Upper lobe of left lung (tissue), 6 donors: ENCODE results near the gene CDH2. TPM values are rescaled to one million over a fixed set of nuclear protein-coding genes. Genes with fewer than 3 reads are reported as not detected.

Source experiments
- ATAC-seq, 2 donors: fragments of 200-7000 bp; cut with Tn5 transposase; one replicate each; pipeline ENCODE4 v1.9.1; 2022; ENCODE audit warnings: mild to moderate bottlenecking in 2 of 2, moderate library complexity in 2 of 2; ENCODE audit not compliant: low FRiP score in 2 of 2
- DNase-seq, 2 donors: peaks; one replicate each; pipeline ENCODE4 v3.0.0-alpha.2; 2019 to 2020
- H3K27ac ChIP-seq, 4 donors: fragments of 200-600 bp; sonication (generic); one replicate each; pipeline ENCODE4 v1.5.1; 2016 to 2019
- H3K27me3 ChIP-seq, 4 donors: fragments of 200-600 bp; sonication (generic); one replicate each; pipeline ENCODE4 v1.5.1; 2017 to 2019
- H3K36me3 ChIP-seq, 4 donors: fragments of 200-600 bp; sonication (generic); one replicate each; pipeline ENCODE4 v1.5.1; 2016 to 2019
- H3K4me1 ChIP-seq, 4 donors: fragments of 200-600 bp; sonication (generic); one replicate each; pipeline ENCODE4 v1.5.1; 2018 to 2019
- H3K4me3 ChIP-seq, 4 donors: fragments of 200-600 bp; sonication (generic); one replicate each; pipeline ENCODE4 v1.5.1; 2017 to 2019; ENCODE audit warnings: mild to moderate bottlenecking in 2 of 4, moderate library complexity in 1 of 4
- H3K9me3 ChIP-seq, 4 donors: fragments of 200-600 bp; sonication (generic); one replicate each; pipeline ENCODE4 v1.5.1; 2018 to 2019
- CTCF ChIP-seq, 6 experiments: fragments of 450-650 bp in 4 of 6; fragments of 200-600 bp in 2 of 6; sonication (generic) in 2 of 6; IDR thresholded peaks; one replicate each; pipeline ENCODE4 v1.5.1; 2016 to 2019; ENCODE audit warnings: antibody characterized with exemption in 6 of 6
- EP300 ChIP-seq, 4 donors: sonication (generic); formaldehyde crosslinking; IDR thresholded peaks; one replicate each; pipeline ENCODE4 v1.5.1; 2017; ENCODE audit warnings: antibody characterized with exemption in 4 of 4, control low read depth in 2 of 4
- POLR2A ChIP-seq, 4 donors: fragments of 450-650 bp; IDR thresholded peaks; one replicate each; pipeline ENCODE4 v1.5.1; 2016 to 2017; ENCODE audit warnings: antibody characterized with exemption in 4 of 4, mild to moderate bottlenecking in 2 of 4
- POLR2AphosphoS5 ChIP-seq, 2 donors: sonication (generic); formaldehyde crosslinking; IDR thresholded peaks; one replicate each; pipeline ENCODE4 v1.5.1; 2017; ENCODE audit warnings: antibody characterized with exemption in 2 of 2
- WGBS, 2 donors: methylation state at CpG; one replicate each; pipeline ENCODE4 v1.1.5; 2017 to 2018; 5-methylcytosine and 5-hydroxymethylcytosine counted together
- total RNA-seq, 6 donors: library from RNA; depleted of rRNA in 4 of 6; stranded (reverse); fragments of >200 nt in 4 of 6; gene quantifications; one replicate each; pipeline versions ENCODE4 v1.1.0 to v1.2.1, GENCODE V29; 2016 to 2021
- donor health status: DM: no; HTN: no; CAD: no; lungs with moderate emphysema.
- donor health status: DM: no; HTN: yes; CAD: no; lungs with severe emphysema.

The CDH2 gene
- total RNA-seq, 6 donors from 2014 or later, result 0.20 to 2.3 (median 0.75) TPM; not detected in 2

- Histone ChIP-seq H3K27me3 (no peaks in the 10 kb centered on the region), H3K36me3 (no peaks in the 10 kb centered on the region), H3K9me3 (no peaks in the 10 kb centered on the region), H3K27ac (no peak overlapping the region), H3K4me1 (no peaks in the 10 kb centered on the region), H3K4me3 (no peak overlapping the region)
- WGBS, 2 donors, result 89% methylated on average over 14 of the region's 14 CpGs
- DNase-seq (peak in 1 of 2 donors; percentile 32), ATAC-seq (no peak)
- no peak for TF ChIP-seq POLR2A (IDR thresholded peaks at IDR 0.05)
- no peak for TF ChIP-seq CTCF (IDR thresholded peaks at IDR 0.05)
- no peak for TF ChIP-seq POLR2AphosphoS5 (IDR thresholded peaks at IDR 0.05)
- no peak for TF ChIP-seq EP300 (IDR thresholded peaks at IDR 0.05)
Observed at GRCh38 chr18:28149810-28150420, 27.0 kb downstream of the CDH2 start.

- H3K4me1 ChIP-seq, result no peaks in the 10 kb centered on the region
- H3K27me3 ChIP-seq, result no peaks in the 10 kb centered on the region
- WGBS, 2 donors, result 19 to 22% methylated on average over 5 of the region's 5 CpGs
- no peak overlapping the region for H3K4me3 ChIP-seq
- H3K36me3 ChIP-seq, result no peaks in the 10 kb centered on the region
- ATAC-seq (no peak), DNase-seq (no peak)
- TF ChIP-seq EP300 (IDR thresholded peaks at IDR 0.05), result no peak
- no peak for TF ChIP-seq CTCF (IDR thresholded peaks at IDR 0.05)
- TF ChIP-seq POLR2AphosphoS5 (IDR thresholded peaks at IDR 0.05), result no peak
- no peak for TF ChIP-seq POLR2A (IDR thresholded peaks at IDR 0.05)
- H3K9me3 ChIP-seq, result no peaks in the 10 kb centered on the region
- H3K27ac ChIP-seq, result no peak overlapping the region
Observed at GRCh38 chr18:28147674-28148171, 29.2 kb downstream of the CDH2 start.

GRCh38 chr18:28143725-28144124 lies 33.2 kb downstream of the CDH2 start:
- H3K36me3 ChIP-seq, result no peaks in the 10 kb centered on the region
- ATAC-seq, result no peak
- no peak overlapping the region for H3K27ac ChIP-seq
- H3K9me3 ChIP-seq, result no peaks in the 10 kb centered on the region
- H3K4me3 ChIP-seq, result no peak overlapping the region
- WGBS, 2 donors, result 45 to 62% methylated on average over 2 of the region's 2 CpGs
- H3K27me3 ChIP-seq, result no peaks in the 10 kb centered on the region
- H3K4me1 ChIP-seq, result no peaks in the 10 kb centered on the region
- no peak for TF ChIP-seq POLR2A (IDR thresholded peaks at IDR 0.05)
- no peak for TF ChIP-seq EP300 (IDR thresholded peaks at IDR 0.05)
- TF ChIP-seq CTCF (IDR thresholded peaks at IDR 0.05), result no peak
- TF ChIP-seq POLR2AphosphoS5 (IDR thresholded peaks at IDR 0.05), result no peak
- DNase-seq, result no peak

GRCh38 chr18:28138816-28139215 lies 38.1 kb downstream of the CDH2 start:
- WGBS, 2 donors, result 79 to 87% methylated on average over 3 of the region's 3 CpGs
- ATAC-seq (no peak), DNase-seq (no peak)
- Histone ChIP-seq H3K9me3 (no peaks in the 10 kb centered on the region), H3K27ac (no peak overlapping the region), H3K27me3 (no peaks in the 10 kb centered on the region), H3K36me3 (no peaks in the 10 kb centered on the region), H3K4me1 (no peaks in the 10 kb centered on the region), H3K4me3 (no peak overlapping the region)
- TF ChIP-seq POLR2AphosphoS5 (IDR thresholded peaks at IDR 0.05) (no peak), EP300 (IDR thresholded peaks at IDR 0.05) (no peak), CTCF (IDR thresholded peaks at IDR 0.05) (no peak), POLR2A (IDR thresholded peaks at IDR 0.05) (no peak)

- DNase-seq, result no peak
- Histone ChIP-seq H3K27me3 (no peaks in the 10 kb centered on the region), H3K9me3 (no peaks in the 10 kb centered on the region), H3K4me3 (no peak overlapping the region), H3K27ac (no peak overlapping the region), H3K36me3 (no peaks in the 10 kb centered on the region), H3K4me1 (no peaks in the 10 kb centered on the region)
- no peak for ATAC-seq
- 54 to 56% methylated on average over 4 of the region's 4 CpGs for WGBS, 2 donors
- TF ChIP-seq CTCF (IDR thresholded peaks at IDR 0.05) (no peak), POLR2A (IDR thresholded peaks at IDR 0.05) (no peak), EP300 (IDR thresholded peaks at IDR 0.05) (no peak), POLR2AphosphoS5 (IDR thresholded peaks at IDR 0.05) (no peak)
Observed at GRCh38 chr18:28136071-28136470, 40.9 kb downstream of the CDH2 start.
